Fibroblast of the aortic adventitia (primary cell): ENCODE results near the gene SRCAP. TPM values are rescaled to one million over a fixed set of nuclear protein-coding genes. Genes with fewer than 3 reads are reported as not detected.

Source experiments
- DNase-seq: peaks from one replicate; pipeline ENCODE4 v3.0.0-alpha.2; 2010; ENCODE audit warnings: low read depth
- H3K4me3 ChIP-seq: 2 replicates; pipeline ENCODE4 v1.5.1; 2011; ENCODE audit warnings: low read depth, mild to moderate bottlenecking, control low read depth, low read length, moderate library complexity
- total RNA-seq: library from RNA; depleted of rRNA; stranded (reverse); fragments of >200 nt; gene quantifications from 2 replicates; pipeline ENCODE4 v1.2.3, GENCODE V29; 2012; ENCODE audit warnings: low replicate concordance
- TF ChIP-seq, protein P1 (sequence below): IDR thresholded peaks from 2 replicates; pipeline ENCODE4 v1.5.1; 2011; ENCODE audit warnings: mild to moderate bottlenecking, low read length, control low read depth, inconsistent platforms; ENCODE audit not compliant: insufficient read depth

Gene SRCAP
- total RNA-seq, 1 donor = 21.9 TPM

- no peak for DNase-seq
- peak overlapping the region; percentile 92 for H3K4me3 ChIP-seq
- TF ChIP-seq, protein P1, sequence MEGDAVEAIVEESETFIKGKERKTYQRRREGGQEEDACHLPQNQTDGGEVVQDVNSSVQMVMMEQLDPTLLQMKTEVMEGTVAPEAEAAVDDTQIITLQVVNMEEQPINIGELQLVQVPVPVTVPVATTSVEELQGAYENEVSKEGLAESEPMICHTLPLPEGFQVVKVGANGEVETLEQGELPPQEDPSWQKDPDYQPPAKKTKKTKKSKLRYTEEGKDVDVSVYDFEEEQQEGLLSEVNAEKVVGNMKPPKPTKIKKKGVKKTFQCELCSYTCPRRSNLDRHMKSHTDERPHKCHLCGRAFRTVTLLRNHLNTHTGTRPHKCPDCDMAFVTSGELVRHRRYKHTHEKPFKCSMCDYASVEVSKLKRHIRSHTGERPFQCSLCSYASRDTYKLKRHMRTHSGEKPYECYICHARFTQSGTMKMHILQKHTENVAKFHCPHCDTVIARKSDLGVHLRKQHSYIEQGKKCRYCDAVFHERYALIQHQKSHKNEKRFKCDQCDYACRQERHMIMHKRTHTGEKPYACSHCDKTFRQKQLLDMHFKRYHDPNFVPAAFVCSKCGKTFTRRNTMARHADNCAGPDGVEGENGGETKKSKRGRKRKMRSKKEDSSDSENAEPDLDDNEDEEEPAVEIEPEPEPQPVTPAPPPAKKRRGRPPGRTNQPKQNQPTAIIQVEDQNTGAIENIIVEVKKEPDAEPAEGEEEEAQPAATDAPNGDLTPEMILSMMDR = no peak
Measured at GRCh38 chr16:30659507-30660423, 39.2 kb upstream of the SRCAP start.

DNA sequence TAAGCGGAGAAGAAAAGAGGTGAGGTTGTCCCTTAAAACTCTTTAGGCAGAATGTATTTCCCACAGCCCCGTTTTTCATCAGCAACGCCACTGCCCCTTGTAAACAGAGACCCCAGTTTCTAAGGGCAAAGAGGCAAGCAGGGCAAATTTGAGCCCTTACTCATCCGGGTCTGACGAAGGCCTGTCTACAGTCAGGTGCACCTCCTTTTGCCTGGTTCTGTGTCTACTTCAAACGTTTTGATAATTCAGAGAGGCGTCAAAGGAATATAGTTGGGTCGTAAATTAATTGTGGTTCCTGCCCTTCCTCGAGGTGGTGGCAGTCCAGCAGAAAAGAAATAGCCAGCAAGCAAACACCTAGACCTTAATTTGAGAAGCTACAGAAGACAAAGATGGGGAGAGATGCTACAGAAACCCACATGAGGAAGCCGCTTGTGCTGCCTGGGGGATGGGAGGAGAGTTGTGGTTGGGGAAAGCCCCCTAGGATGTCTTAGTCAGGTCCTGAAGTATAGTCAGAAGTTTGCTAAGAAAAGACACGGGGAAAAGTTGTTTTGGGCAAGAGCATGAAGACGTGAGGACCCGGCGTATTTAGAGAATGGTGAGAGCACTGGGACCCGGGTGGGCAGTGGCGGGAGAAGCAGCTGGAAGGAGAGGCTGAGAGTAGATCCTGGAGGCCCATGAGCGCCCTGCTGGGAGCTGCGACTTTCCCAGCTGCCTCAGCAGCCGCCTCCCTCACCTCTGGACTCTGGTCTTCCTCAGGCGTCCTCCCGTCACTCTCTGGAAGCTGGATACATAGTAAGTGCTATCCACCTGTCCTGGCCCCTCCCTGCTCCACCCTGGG is 38.3 kb upstream of the SRCAP start:
- peak overlapping the region; percentile 92 for H3K4me3 ChIP-seq
- DNase-seq = no peak
- TF ChIP-seq, protein P1 = no peak

DNA sequence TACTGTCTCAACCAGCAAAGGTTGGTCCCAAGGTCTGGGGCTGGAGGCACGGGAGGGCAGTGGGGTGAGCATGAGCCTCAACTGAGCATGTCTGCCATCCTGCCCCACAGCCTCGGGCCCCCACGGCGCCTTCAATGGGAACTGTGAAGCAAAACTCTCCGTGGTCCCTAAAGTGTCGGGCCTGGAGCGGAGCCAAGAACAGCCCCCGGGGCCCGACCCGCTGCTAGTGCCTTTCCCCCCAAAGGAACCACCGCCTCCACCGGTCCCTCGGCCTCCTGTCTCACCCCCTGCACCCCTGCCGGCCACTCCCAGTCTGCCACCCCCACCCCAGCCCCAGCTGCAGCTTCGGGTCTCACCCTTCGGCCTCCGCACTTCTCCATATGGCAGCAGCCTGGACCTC is 36.5 kb upstream of the SRCAP start:
- H3K4me3 ChIP-seq = no peak overlapping the region

DNA sequence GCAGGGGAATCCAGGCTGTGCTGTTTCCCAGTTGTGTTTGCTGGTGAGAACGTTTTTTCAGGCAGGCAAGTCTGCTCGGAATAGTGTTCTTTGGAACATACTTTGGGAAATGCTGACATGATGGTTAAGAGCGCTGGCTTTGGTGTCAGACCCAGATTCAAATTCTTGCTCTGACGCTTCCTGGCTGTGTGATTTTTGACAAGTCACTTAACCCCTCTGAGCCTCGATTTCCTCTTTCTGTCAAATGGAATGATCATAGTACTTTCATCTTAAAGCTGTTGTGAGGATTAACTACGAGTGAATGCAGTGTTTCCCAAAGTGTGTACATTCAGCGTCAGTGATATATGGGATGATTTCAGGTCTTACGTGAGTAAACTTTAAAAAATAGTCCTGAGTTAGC is 35.9 kb upstream of the SRCAP start:
- no peak for DNase-seq
- no peak overlapping the region for H3K4me3 ChIP-seq
- TF ChIP-seq, protein P1 = no peak

More for the DNA sequence above, 36.5 kb upstream of the SRCAP start:
- no peak for DNase-seq
- TF ChIP-seq, protein P1 = no peak

DNA sequence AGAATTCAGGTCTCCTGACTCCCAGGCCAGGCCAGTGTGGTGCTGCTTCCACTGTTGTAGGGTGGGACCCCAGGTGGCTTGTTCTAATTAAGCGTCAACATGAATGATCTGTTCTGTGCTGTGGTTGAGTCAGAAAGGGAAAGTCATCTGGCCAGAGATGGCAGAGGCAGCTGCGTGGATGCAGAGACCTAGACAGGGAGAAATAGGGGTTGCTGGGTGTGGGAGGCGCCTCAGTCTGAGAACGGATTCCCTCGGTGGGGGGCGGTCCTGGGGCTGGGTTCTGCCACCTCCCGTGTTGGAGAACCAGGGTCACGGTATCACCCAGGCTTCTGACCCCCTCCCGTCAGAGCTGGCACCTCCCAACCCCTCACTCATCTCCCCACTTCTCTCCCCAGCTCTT is 35.2 kb upstream of the SRCAP start:
- no peak overlapping the region for H3K4me3 ChIP-seq
- no peak for DNase-seq
- TF ChIP-seq, protein P1 = no peak

- TF ChIP-seq, protein P1 = no peak
- DNase-seq = no peak
- no peak overlapping the region for H3K4me3 ChIP-seq
Measured at GRCh38 chr16:30664616-30665109, 34.3 kb upstream of the SRCAP start.
